ENCODE results near the gene CCDC186.

Gene CCDC186

DNA sequence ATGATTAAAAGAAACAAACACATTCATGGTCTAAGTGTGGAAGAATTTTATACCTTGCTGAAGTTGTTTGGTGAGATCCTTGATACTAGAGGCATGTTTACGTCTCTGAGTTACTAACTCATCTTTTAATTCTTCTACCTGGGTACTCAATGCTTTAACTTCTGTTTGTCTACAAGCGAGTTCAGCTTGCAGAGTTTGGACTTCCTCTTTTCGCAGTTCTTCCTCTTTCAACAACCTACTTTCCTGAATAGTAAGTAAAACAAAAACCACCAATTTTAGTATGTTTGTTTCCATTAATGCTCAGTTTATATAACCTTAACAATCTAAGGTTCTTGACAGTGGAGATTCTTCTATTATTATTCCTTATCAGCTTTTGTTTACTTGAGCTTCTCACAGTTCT, 42.9 kb downstream of the CCDC186 start:
- H4K20me1 ChIP-seq: no peaks in the 10 kb centered on the region; the same call in 1 of the 2 replicates
- no peaks in the 10 kb centered on the region for H3K9me3 ChIP-seq
- no peaks in the 10 kb centered on the region for H3K27me3 ChIP-seq
- H3K27ac ChIP-seq: no peak overlapping the region
- no peak overlapping the region for H3K9ac ChIP-seq
- H3K4me3 ChIP-seq: no peak overlapping the region
- H3K4me2 ChIP-seq: no peak overlapping the region; the same call in 1 of the 2 replicates
- peaks cover 71% of the 10 kb centered on the region for H3K36me3 ChIP-seq
- H3K4me1 ChIP-seq: peaks cover 8% of the 10 kb centered on the region
- no peak for TF ChIP-seq Cebpa-rat (IDR thresholded peaks at IDR 0.05)

- no peak for TF ChIP-seq Cebpa-rat (IDR thresholded peaks at IDR 0.05)
Measured at GRCh38 chr10:114121031-114121430, 53.0 kb downstream of the CCDC186 start.

GRCh38 chr10:114118514-114118913, 55.5 kb downstream of the CCDC186 start:
- no peaks in the 10 kb centered on the region for H3K4me1 ChIP-seq

More at GRCh38 chr10:114121031-114121430, 53.0 kb downstream of the CCDC186 start:
- H3K9me3 ChIP-seq: no peaks in the 10 kb centered on the region
- no peak overlapping the region for H3K4me3 ChIP-seq
- no peak overlapping the region for H3K27ac ChIP-seq
- H3K36me3 ChIP-seq: peaks cover 7% of the 10 kb centered on the region; the same call in 1 of the 2 replicates
- H3K4me2 ChIP-seq: no peak overlapping the region
- no peaks in the 10 kb centered on the region for H4K20me1 ChIP-seq
- H3K4me1 ChIP-seq: no peaks in the 10 kb centered on the region
- no peaks in the 10 kb centered on the region for H3K27me3 ChIP-seq
- H3K9ac ChIP-seq: no peak overlapping the region

DNA sequence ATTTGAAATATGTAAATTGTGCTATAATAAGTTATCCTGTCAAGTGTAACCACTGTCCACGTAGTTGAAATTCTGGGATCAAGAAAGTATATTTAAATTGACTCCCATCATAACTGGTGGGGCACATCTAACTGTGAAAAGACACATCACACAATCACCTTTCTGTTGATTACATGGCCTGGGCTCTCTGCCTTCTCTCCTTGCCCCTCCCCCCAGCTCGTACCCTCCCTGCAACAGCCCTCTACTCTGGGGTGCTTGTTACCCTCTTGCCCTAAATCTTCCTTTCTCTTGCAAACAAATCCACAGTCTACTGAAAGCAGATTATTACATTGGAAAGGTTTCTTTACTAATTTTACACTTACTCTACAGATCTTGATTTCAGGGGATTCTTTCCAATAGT, 56.3 kb downstream of the CCDC186 start:
- Histone ChIP-seq H3K27ac (no peak overlapping the region), H3K36me3 (0 out of 2 replicates have a peak, but pooled peaks cover 4% of the 10 kb centered on the region), H3K9me3 (no peaks in the 10 kb centered on the region), H3K4me1 (no peaks in the 10 kb centered on the region), H4K20me1 (no peaks in the 10 kb centered on the region), H3K4me2 (no peak overlapping the region), H3K27me3 (no peaks in the 10 kb centered on the region), H3K4me3 (no peak overlapping the region), H3K9ac (no peak overlapping the region)
- TF ChIP-seq Cebpa-rat (IDR thresholded peaks at IDR 0.05): no peak

More at GRCh38 chr10:114118514-114118913, 55.5 kb downstream of the CCDC186 start:
- Histone ChIP-seq H4K20me1 (no peaks in the 10 kb centered on the region), H3K27me3 (no peaks in the 10 kb centered on the region), H3K4me2 (no peak overlapping the region), H3K4me3 (no peak overlapping the region), H3K27ac (no peak overlapping the region), H3K9me3 (no peaks in the 10 kb centered on the region), H3K9ac (no peak overlapping the region), H3K36me3 (0 out of 2 replicates have a peak, but pooled peaks cover 4% of the 10 kb centered on the region)
- TF ChIP-seq Cebpa-rat (IDR thresholded peaks at IDR 0.05): no peak

- H3K9me3 ChIP-seq: no peaks in the 10 kb centered on the region
- H3K4me1 ChIP-seq: no peaks in the 10 kb centered on the region
- no peak for TF ChIP-seq Cebpa-rat (IDR thresholded peaks at IDR 0.05)
- H3K27ac ChIP-seq: no peak overlapping the region
- no peaks in the 10 kb centered on the region for H3K36me3 ChIP-seq
- no peak overlapping the region for H3K4me3 ChIP-seq
- H3K27me3 ChIP-seq: no peaks in the 10 kb centered on the region
- H3K4me2 ChIP-seq: no peak overlapping the region
- no peaks in the 10 kb centered on the region for H4K20me1 ChIP-seq
- no peak overlapping the region for H3K9ac ChIP-seq
Measured at GRCh38 chr10:114115661-114116445, 58.1 kb downstream of the CCDC186 start.

DNA sequence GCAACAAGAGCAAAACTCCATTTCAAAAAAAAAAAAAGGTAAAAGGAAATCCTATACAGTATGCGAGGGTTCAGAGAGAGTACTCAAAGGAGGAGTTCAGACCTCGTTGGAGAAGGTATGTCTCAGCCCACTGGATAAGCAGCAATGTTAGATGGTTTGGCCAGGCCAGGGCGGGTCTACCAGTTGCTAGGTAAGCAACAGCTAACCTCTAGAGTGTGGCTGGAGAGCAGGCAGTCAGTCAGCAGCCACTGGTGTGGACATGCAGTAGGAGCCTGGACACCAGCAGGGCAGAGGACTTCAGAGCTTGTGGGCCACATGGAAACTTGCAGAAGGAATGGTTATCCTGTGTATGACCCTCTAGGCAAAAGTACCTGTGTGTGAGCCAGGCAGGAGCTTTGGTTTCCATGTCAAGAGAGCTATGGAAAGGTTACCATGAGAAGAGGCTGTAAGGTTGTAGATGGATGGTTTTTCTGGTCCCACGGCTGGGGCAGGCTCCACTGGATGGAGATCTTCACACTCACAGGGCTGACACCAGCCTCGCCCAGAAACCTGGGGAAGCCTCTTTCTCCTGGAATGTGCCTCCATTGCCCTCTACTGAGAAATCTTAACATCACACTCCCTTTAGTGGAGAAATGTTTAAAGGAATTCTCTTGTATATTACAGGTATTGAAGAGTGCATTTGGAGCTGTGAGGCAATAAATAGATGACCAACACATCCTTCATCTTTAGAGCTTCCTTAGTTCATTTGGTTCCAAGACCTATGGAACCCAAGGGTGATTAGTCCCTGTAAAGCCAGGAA, 63.6 kb downstream of the CCDC186 start:
- Histone ChIP-seq H3K9me3 (no peaks in the 10 kb centered on the region), H3K4me3 (no peak overlapping the region), H3K27me3 (no peaks in the 10 kb centered on the region), H3K4me1 (no peaks in the 10 kb centered on the region), H3K36me3 (no peaks in the 10 kb centered on the region), H4K20me1 (no peaks in the 10 kb centered on the region), H3K9ac (no peak overlapping the region), H3K27ac (no peak overlapping the region), H3K4me2 (no peak overlapping the region)
- TF ChIP-seq Cebpa-rat (IDR thresholded peaks at IDR 0.05): no peak

- Histone ChIP-seq H3K9me3 (no peaks in the 10 kb centered on the region), H3K27ac (no peak overlapping the region), H3K9ac (no peak overlapping the region), H3K4me1 (peaks cover 49% of the 10 kb centered on the region), H4K20me1 (no peaks in the 10 kb centered on the region), H3K36me3 (no peaks in the 10 kb centered on the region), H3K4me3 (no peak overlapping the region), H3K4me2 (peak overlapping the region; percentile 13; the same call in 1 of the 2 replicates), H3K27me3 (no peaks in the 10 kb centered on the region)
- TF ChIP-seq Cebpa-rat (IDR thresholded peaks at IDR 0.05): no peak
Measured at GRCh38 chr10:114103284-114103683, 70.7 kb downstream of the CCDC186 start.

DNA sequence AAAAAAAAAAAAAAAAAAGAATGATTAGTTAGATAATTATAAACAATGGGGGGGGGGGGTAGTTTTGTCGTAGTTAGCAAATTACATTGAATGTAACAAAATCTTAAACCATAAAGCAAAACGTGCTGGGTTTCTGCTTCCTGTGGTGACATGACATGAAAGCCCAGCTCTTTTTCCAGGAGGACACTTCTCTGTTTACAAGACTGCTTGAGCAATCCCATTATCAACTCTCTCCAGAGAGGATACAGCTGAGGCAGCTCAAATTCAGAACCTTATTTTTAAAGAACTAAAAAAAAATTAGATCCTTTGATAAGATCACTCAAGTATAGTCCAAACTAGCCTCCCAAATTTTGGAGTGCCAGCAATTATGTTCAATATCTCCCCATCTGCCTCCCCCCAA, 71.7 kb downstream of the CCDC186 start:
- Histone ChIP-seq H4K20me1 (no peaks in the 10 kb centered on the region), H3K9me3 (no peaks in the 10 kb centered on the region), H3K27me3 (no peaks in the 10 kb centered on the region), H3K4me1 (peaks cover 59% of the 10 kb centered on the region), H3K4me2 (peak overlapping the region; percentile 24), H3K27ac (no peak overlapping the region), H3K9ac (no peak overlapping the region), H3K4me3 (no peak overlapping the region), H3K36me3 (no peaks in the 10 kb centered on the region)
- no peak for TF ChIP-seq Cebpa-rat (IDR thresholded peaks at IDR 0.05)

- Histone ChIP-seq H3K9ac (peak overlapping the region; percentile 45; the same call in 1 of the 2 replicates), H4K20me1 (no peaks in the 10 kb centered on the region), H3K4me3 (peak overlapping the region; percentile 59), H3K36me3 (no peaks in the 10 kb centered on the region), H3K4me1 (peaks cover 70% of the 10 kb centered on the region), H3K27ac (peak overlapping the region; percentile 48), H3K27me3 (no peaks in the 10 kb centered on the region), H3K4me2 (peak overlapping the region; percentile 97), H3K9me3 (no peaks in the 10 kb centered on the region)
- no peak for TF ChIP-seq Cebpa-rat (IDR thresholded peaks at IDR 0.05)
Measured at GRCh38 chr10:114100848-114101741, 72.9 kb downstream of the CCDC186 start.

Measured in BLaER1 (cell line).